GM10266 (cell line): Measurements from ENCODE around the gene MAMSTR.
A peak's percentile ranks its signal among the peaks of the same experiment; 100 is the strongest.

ENCODE experiments used
- DNase-seq: peaks from one replicate; pipeline ENCODE4 v3.0.0; 2012; ENCODE audit errors: extremely low spot score
- TF ChIP-seq, protein P1 (sequence below): IDR thresholded peaks from 2 replicates; pipeline ENCODE4 v1.5.1; 2012; ENCODE audit warnings: mild to moderate bottlenecking, low read depth; ENCODE audit not compliant: control insufficient read depth, insufficient read depth; ENCODE audit errors: missing control alignments

Gene MAMSTR

DNA sequence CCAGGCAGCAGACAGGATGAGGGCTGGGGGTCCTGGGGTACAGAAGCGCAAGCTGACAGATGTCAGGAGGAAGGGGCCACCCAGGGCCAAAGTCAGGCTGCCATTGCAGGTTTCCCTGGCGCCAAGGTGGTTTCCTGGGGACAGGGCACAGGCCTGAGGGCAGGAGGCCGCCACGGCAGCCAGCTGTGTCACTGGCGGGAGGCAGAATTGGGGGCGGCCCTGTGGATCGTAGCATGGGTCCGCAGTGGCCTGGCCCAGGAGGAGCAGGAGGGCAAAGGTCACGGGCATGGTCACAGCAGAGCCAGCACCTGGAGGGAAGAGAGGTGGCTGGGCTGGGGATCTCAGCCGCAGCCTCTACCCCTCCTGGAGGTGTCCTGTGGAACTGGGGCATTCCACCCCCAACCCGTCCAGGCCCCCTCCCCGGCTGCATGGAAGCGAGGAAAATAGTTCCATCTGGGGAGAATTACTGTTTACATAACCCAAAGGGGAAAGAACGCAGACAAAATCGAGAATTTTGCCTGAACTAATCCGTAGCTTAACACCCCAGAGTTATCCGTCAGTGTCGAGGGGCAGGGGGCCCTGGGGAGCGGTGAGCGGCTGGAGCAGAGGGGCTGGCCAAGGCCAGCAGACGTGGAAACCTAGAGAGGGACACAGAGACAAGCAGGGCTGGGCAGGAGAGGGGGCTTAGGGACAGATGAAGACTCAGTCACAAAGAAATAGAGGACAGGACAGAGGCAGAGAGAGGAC is 48.7 kb downstream of the MAMSTR start:
- no peak for DNase-seq
- TF ChIP-seq, protein P1, sequence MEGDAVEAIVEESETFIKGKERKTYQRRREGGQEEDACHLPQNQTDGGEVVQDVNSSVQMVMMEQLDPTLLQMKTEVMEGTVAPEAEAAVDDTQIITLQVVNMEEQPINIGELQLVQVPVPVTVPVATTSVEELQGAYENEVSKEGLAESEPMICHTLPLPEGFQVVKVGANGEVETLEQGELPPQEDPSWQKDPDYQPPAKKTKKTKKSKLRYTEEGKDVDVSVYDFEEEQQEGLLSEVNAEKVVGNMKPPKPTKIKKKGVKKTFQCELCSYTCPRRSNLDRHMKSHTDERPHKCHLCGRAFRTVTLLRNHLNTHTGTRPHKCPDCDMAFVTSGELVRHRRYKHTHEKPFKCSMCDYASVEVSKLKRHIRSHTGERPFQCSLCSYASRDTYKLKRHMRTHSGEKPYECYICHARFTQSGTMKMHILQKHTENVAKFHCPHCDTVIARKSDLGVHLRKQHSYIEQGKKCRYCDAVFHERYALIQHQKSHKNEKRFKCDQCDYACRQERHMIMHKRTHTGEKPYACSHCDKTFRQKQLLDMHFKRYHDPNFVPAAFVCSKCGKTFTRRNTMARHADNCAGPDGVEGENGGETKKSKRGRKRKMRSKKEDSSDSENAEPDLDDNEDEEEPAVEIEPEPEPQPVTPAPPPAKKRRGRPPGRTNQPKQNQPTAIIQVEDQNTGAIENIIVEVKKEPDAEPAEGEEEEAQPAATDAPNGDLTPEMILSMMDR = no peak

DNA sequence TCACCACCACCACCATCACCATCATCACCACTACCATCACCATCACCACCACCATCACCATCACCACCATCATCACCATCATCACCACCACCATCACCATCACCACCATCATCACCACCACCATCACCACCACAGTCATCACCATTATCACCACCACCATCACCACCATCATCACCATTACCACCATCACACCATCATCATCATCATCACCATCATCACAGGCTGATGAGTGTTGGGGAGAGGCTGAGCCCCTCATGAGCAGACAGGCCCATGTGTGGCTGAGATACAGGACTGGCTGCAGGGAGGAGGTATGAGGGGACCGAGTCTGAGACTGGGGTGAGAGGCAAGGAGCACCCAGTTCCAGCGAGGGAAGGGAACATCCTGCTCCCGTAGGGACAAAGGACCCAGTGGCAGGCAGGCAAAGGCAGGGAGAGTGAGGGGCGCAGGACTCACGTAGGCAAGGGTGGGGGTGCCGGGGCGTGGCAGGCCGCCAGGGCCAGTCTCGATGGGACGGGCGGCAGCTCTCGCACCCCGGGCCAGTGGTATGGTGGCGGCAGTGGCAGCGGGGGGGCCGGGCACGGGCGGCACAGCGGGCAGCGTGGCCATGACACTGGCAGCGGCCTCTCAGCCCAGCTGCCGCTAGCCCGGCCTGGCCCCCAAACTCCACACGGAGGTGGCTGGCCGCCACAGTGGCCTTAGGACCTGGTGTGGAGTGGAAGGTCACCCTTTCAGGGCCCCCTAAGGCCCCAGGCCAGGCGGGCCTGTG is 49.4 kb downstream of the MAMSTR start:
- TF ChIP-seq, protein P1 = no peak

DNA sequence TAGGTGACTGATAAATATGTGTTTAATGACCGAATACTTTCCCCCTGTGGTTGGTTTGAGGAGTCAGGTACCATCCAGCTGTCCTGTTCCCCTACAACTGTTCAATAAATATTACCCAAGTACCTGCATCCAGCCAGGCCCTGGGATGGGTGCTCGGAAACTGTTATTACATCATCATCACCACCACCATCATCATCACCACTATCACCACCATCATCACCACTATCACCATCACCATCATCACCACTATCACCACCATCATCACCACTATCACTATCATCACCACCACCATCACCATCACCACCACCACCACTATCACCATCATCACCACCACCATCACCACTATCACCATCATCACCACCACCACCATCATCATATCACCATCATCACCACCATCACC is 50.8 kb downstream of the MAMSTR start:
- TF ChIP-seq, protein P1 = no peak
- DNase-seq = no peak

More for the DNA sequence above, 49.4 kb downstream of the MAMSTR start:
- no peak for DNase-seq

DNA sequence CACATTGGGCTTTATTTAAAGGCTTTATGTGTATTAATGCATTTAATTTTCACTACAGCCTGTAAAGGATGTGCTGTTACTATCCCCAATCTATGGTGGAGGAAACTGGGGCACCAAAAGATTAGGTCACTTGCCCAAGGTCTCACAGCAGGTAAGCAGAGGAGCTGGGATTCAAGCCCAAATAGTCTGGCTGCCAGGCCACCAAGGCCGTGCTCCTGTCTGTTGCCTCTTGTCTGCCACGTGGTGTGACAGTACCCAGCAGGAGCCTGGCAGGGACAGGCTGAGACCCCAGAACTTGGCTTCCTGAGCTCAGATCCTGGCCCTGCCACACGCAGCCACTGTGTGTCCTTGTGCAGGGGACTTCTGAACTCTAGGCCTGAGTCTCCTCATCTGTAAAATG is 51.2 kb downstream of the MAMSTR start:
- TF ChIP-seq, protein P1 = no peak
- no peak for DNase-seq

DNA sequence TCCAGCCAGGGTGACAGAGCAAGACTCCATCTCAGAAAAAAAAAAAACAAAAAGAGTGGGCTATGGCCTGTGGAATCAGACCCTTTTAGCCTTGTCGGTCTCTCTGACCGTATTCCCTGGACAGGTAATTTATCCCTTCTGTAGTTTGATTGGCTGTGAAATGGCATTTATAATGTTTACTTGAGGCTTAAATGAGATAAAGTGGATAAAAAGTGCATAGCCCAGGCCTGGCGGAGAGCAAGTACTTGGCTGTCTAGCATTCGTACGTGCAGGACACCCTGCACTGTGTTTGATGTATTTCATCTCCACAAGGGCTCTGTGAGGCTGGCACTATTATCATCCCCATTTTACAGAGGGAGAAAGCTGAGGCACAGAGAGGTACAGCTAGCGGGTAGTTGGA is 53.7 kb downstream of the MAMSTR start:
- TF ChIP-seq, protein P1 = no peak
- no peak for DNase-seq

DNA sequence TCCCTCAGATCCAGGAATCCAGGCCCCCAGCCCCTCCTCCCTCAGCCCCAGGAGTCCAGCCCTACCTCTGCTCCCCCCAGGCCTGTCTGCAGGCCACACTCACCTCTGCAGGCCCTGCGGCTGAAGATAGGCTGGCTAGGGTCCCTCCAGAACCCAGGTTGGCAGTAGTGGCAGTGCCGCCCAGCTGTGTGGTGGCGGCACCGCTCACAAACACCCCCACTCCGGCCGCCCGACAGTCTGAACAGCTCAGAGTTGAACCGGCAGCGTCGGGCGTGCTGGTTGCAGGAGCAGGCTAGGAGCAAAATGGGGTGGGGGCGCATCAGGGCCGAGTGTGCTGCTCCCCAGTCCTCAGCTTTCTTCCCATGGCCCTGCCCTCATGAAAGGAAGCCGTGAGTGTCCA is 55.0 kb downstream of the MAMSTR start:
- TF ChIP-seq, protein P1 = no peak
- no peak for DNase-seq

DNA sequence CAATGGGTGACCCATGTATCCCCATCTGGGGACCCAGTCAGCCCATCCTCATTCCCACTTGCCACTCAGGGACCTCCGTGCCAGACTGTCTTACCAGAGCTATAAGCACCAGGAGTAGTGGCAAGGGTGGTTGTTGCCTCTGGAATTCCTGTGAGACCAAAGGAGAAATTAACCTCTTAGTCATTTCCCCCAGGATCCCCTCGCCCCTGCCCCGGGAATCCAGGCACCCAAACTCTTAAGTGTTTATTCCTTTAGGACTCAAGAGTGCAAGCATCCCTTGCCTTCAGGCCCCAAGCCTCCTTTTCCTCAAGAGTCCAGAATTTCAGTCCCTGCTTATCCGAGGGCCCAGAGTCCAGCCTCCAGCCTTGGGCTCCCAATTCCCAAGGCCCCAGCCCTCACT is 55.9 kb downstream of the MAMSTR start:
- peak; percentile 14 for DNase-seq
- TF ChIP-seq, protein P1 = no peak
